DND-41 (cell line): ENCODE data around the gene CUTC.

Experiments used
- ATAC-seq: fragments of 200-7000 bp; cut with Tn5 transposase; 3 replicates; pipeline ENCODE4 v1.9.1; 2021; ENCODE audit warnings: low read depth; ENCODE audit not compliant: insufficient read depth
- DNase-seq: peaks from one replicate; pipeline ENCODE4 v3.0.0-alpha.2; 2020
- H2AFZ ChIP-seq: 2 replicates; pipeline ENCODE4 v1.6.0; 2012; ENCODE audit warnings: low read depth, low read length
- H3K27ac ChIP-seq: 2 replicates; pipeline ENCODE4 v1.5.1; 2012; ENCODE audit warnings: low read length, inconsistent platforms
- H3K27me3 ChIP-seq: fragments of 200-600 bp; sonication (generic); 2 replicates; pipeline ENCODE4 v1.6.0; 2012; ENCODE audit warnings: low read length, mild to moderate bottlenecking, inconsistent platforms; ENCODE audit not compliant: insufficient read depth, poor library complexity
- H3K36me3 ChIP-seq: 2 replicates; pipeline ENCODE4 v1.5.1; 2012; ENCODE audit warnings: low read length, inconsistent platforms; ENCODE audit not compliant: insufficient read depth
- H3K4me1 ChIP-seq: 2 replicates; pipeline ENCODE4 v1.5.1; 2012; ENCODE audit warnings: mild to moderate bottlenecking, low read length; ENCODE audit not compliant: insufficient read depth
- H3K4me2 ChIP-seq: 2 replicates; pipeline ENCODE4 v1.6.0; 2012; ENCODE audit warnings: mild to moderate bottlenecking, moderate library complexity, low read length, inconsistent platforms; ENCODE audit not compliant: insufficient read depth
- H3K4me3 ChIP-seq, 2 experiments: fragments of 200-600 bp in 1 of 2; shearing (Covaris generic) in 1 of 2; 2 replicates each; pipeline ENCODE4 v1.5.1; 2012 to 2016; ENCODE audit warnings: inconsistent platforms in 2 of 2, low read length in 2 of 2, mild to moderate bottlenecking in 2 of 2, low read depth in 1 of 2, moderate library complexity in 1 of 2
- H3K79me2 ChIP-seq: 2 replicates; pipeline ENCODE4 v1.6.0; 2012; ENCODE audit warnings: low read length, inconsistent platforms; ENCODE audit not compliant: insufficient read depth
- H3K9ac ChIP-seq: 2 replicates; pipeline ENCODE4 v1.6.0; 2012; ENCODE audit warnings: low read depth, mild to moderate bottlenecking, inconsistent platforms, low read length, moderate library complexity
- H3K9me3 ChIP-seq: 2 replicates; pipeline ENCODE4 v1.5.1; 2012; ENCODE audit warnings: low read length, moderate library complexity, mild to moderate bottlenecking, inconsistent platforms; ENCODE audit not compliant: insufficient read depth, severe bottlenecking
- H4K20me1 ChIP-seq: 2 replicates; pipeline ENCODE4 v1.6.0; 2012; ENCODE audit warnings: low read length; ENCODE audit not compliant: insufficient read depth
- EZH2 ChIP-seq: IDR thresholded peaks from 3 replicates; pipeline ENCODE4 v1.6.1; 2012; ENCODE audit warnings: borderline replicate concordance, low read depth, mild to moderate bottlenecking, moderate library complexity, low read length, inconsistent platforms; ENCODE audit not compliant: severe bottlenecking
- TF ChIP-seq, protein P1 (sequence below): IDR thresholded peaks from 2 replicates; pipeline ENCODE4 v1.5.1; 2012; ENCODE audit warnings: borderline replicate concordance, low read length, moderate library complexity, mild to moderate bottlenecking; ENCODE audit not compliant: poor library complexity, severe bottlenecking; ENCODE audit errors: extremely low read depth

CUTC gene

GRCh38 chr10:99740260-99740659 is 8.2 kb downstream of the CUTC start:
- H3K9me3 ChIP-seq = peaks cover 23% of the 10 kb centered on the region
- H2AFZ ChIP-seq = no peak overlapping the region
- H3K27ac ChIP-seq = no peak overlapping the region
- no peak overlapping the region for H3K9ac ChIP-seq
- H3K4me2 ChIP-seq = no peak overlapping the region
- H3K4me1 ChIP-seq = 0 out of 2 replicates have a peak, but pooled peaks cover under 1% of the 10 kb centered on the region
- H3K36me3 ChIP-seq = peaks cover 88% of the 10 kb centered on the region
- DNase-seq = no peak
- H3K4me3 ChIP-seq = no peak overlapping the region
- TF ChIP-seq, protein P1, sequence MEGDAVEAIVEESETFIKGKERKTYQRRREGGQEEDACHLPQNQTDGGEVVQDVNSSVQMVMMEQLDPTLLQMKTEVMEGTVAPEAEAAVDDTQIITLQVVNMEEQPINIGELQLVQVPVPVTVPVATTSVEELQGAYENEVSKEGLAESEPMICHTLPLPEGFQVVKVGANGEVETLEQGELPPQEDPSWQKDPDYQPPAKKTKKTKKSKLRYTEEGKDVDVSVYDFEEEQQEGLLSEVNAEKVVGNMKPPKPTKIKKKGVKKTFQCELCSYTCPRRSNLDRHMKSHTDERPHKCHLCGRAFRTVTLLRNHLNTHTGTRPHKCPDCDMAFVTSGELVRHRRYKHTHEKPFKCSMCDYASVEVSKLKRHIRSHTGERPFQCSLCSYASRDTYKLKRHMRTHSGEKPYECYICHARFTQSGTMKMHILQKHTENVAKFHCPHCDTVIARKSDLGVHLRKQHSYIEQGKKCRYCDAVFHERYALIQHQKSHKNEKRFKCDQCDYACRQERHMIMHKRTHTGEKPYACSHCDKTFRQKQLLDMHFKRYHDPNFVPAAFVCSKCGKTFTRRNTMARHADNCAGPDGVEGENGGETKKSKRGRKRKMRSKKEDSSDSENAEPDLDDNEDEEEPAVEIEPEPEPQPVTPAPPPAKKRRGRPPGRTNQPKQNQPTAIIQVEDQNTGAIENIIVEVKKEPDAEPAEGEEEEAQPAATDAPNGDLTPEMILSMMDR = no peak
- TF ChIP-seq EZH2 = no peak
- H4K20me1 ChIP-seq = no peaks in the 10 kb centered on the region
- no peaks in the 10 kb centered on the region for H3K27me3 ChIP-seq
- H3K79me2 ChIP-seq = peaks cover 14% of the 10 kb centered on the region; the same call in 1 of the 2 replicates
- ATAC-seq = no peak

DNA sequence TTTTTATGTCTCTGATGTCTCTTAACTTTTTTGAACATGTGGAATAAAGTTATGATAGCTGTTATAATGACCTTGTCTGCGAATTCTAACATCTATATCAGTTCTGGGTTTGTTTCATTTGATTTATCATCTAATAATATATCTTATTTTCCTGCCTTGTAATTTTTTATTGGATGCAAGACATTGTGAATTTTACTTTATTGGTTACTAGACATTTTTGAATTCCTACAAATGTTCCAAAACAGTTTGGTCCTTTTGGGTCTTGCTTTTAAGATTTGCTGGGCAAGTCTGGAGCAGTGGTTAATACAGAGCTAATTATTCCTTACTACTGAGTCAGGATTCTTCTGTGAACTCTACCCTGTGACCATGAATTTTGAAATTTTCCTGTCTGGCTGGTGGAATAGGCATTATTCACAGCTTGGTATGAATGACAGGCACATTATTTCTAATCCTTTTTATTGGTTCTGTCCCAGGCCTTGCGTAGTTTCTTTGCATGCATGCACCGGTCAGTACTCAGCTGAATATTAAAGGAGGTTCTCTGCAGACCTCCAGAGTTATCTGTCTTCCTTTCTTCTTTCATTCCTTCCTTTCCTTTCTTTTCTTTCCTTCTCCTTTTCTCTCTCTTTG is 9.0 kb downstream of the CUTC start:
- H3K27me3 ChIP-seq = no peaks in the 10 kb centered on the region
- H3K4me3 ChIP-seq = no peak overlapping the region
- ATAC-seq = no peak
- DNase-seq = no peak
- peaks cover 92% of the 10 kb centered on the region for H3K36me3 ChIP-seq
- peaks cover 23% of the 10 kb centered on the region for H3K9me3 ChIP-seq
- H3K9ac ChIP-seq = no peak overlapping the region
- no peak overlapping the region for H3K27ac ChIP-seq
- H3K4me1 ChIP-seq = no peaks in the 10 kb centered on the region
- H3K4me2 ChIP-seq = no peak overlapping the region
- no peak overlapping the region for H2AFZ ChIP-seq
- H4K20me1 ChIP-seq = no peaks in the 10 kb centered on the region
- H3K79me2 ChIP-seq = peaks cover 11% of the 10 kb centered on the region; the same call in 1 of the 2 replicates
- TF ChIP-seq, protein P1 = no peak
- TF ChIP-seq EZH2 = no peak

DNA sequence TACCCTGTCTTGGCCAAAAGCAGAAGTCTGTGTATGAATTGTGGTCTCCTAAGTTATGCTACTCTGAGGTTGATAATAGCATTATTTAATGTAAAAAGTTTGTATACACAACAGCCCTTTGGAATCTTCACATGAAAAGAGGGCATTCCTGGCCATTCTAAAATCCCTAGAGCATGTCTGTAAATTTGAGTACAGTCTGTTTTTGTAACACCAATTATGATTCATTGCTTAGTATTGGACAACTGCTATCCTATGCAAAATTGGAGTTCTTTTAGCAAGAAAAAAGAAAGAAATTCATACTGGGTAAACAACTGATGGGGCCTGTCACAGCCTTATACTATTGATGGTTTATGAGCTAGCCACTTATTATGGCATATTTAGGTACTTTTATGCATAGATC is 10.2 kb downstream of the CUTC start:
- ATAC-seq (no peak), DNase-seq (no peak)
- Histone ChIP-seq H3K79me2 (peaks cover 9% of the 10 kb centered on the region; the same call in 1 of the 2 replicates), H3K36me3 (peaks cover 88% of the 10 kb centered on the region), H3K9me3 (peaks cover 23% of the 10 kb centered on the region), H3K4me3 (no peak overlapping the region), H3K4me2 (no peak overlapping the region), H3K9ac (no peak overlapping the region), H2AFZ (no peak overlapping the region), H3K27ac (no peak overlapping the region), H3K27me3 (no peaks in the 10 kb centered on the region), H4K20me1 (no peaks in the 10 kb centered on the region), H3K4me1 (no peaks in the 10 kb centered on the region)
- TF ChIP-seq, protein P1 = no peak
- no peak for TF ChIP-seq EZH2
